ENCODE results near the gene PNLIPRP3.
"Not testable (repeated sequence)": the region's sequence is repeated elsewhere in the genome, so short reads cannot be mapped to it uniquely, and the experiment has no call there.

Gene PNLIPRP3
- 0 reads per million in 2 donors for total RNA-seq

GRCh38 chr10:116427671-116428070, at the start of gene PNLIPRP3:
TSS of gene PNLIPRP3 (plus strand) at chr10:116427847. CDS start at chr10:116428013, 166 bp downstream.
- no peak for DNase-seq

GRCh38 chr10:116382290-116382689, 45.4 kb upstream of the PNLIPRP3 start:
- DNase-seq: no peak

- DNase-seq: no peak
These were observed 42.3 kb upstream of the PNLIPRP3 start for GRCh38 chr10:116385311-116385710.

GRCh38 chr10:116385994-116386809, 41.4 kb upstream of the PNLIPRP3 start:
- peak in 1 of 5 experiments; percentile 2 for DNase-seq

GRCh38 chr10:116393246-116393831, 34.3 kb upstream of the PNLIPRP3 start:
- DNase-seq: not testable (repeated sequence)

- no peak for DNase-seq
These were observed 32.2 kb upstream of the PNLIPRP3 start for GRCh38 chr10:116395223-116395985.

- DNase-seq: no peak
These were observed 29.4 kb upstream of the PNLIPRP3 start for GRCh38 chr10:116398224-116398623.

GRCh38 chr10:116402858-116403257, 24.8 kb upstream of the PNLIPRP3 start:
- DNase-seq: no peak

- DNase-seq: no peak
These were observed 23.9 kb upstream of the PNLIPRP3 start for GRCh38 chr10:116403740-116404250.

- no peak for DNase-seq
These were observed 18.9 kb upstream of the PNLIPRP3 start for GRCh38 chr10:116408719-116409118.

GRCh38 chr10:116410351-116410750, 17.3 kb upstream of the PNLIPRP3 start:
- no peak for DNase-seq

GRCh38 chr10:116417821-116418220, 9.8 kb upstream of the PNLIPRP3 start:
- DNase-seq: no peak

GRCh38 chr10:116418389-116418788, 9.3 kb upstream of the PNLIPRP3 start:
- no peak for DNase-seq

- DNase-seq: no peak
These were observed 5.8 kb upstream of the PNLIPRP3 start for GRCh38 chr10:116421815-116422214.

- DNase-seq: no peak
These were observed 1.8 kb downstream of the PNLIPRP3 start for GRCh38 chr10:116429288-116429977.

GRCh38 chr10:116430288-116430687, 2.6 kb downstream of the PNLIPRP3 start:
- DNase-seq: no peak

GRCh38 chr10:116431598-116431997, 4.0 kb downstream of the PNLIPRP3 start:
- DNase-seq: no peak

- peak in 1 of 5 experiments; percentile 27 for DNase-seq
These were observed 9.5 kb downstream of the PNLIPRP3 start for GRCh38 chr10:116437076-116437692.

GRCh38 chr10:116440330-116441030, 12.8 kb downstream of the PNLIPRP3 start:
- no peak for DNase-seq

- peak in 1 of 5 experiments; percentile 7 for DNase-seq
These were observed 17.0 kb downstream of the PNLIPRP3 start for GRCh38 chr10:116444527-116445142.

- DNase-seq: no peak
These were observed 23.2 kb downstream of the PNLIPRP3 start for GRCh38 chr10:116450861-116451260.

Data from T-helper 2 cell (primary cell).